ENCODE data around the gene PTEN.

Gene PTEN

DNA sequence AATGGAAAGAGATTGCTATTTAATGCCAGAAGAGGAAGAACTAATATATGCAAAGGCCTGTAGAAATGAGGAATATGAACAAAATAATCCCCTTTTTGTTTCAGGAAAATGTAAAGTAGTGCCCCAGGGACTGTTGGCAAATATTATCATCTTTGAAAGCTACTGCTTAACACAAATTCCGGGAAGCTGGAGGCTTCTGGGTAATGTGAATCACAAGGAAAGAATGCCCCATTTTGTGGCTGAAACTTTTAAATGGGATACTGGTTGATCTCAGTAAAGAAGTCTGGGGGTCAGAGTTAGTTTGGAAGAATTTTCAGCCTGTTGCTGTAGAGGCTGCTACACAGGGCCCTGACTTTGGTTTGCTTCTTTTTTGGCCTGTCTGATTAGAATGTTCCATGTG is 141.0 kb downstream of the PTEN start:
- Histone ChIP-seq H3K27ac (ENCODE audit: low read length) (no peak overlapping the region), H3K4me1 (ENCODE audit: low read length) (no peaks in the 10 kb centered on the region), H3K9ac (ENCODE audit: low read length) (no peak overlapping the region), H3K79me2 (ENCODE audit: low read length) (no peaks in the 10 kb centered on the region), H2AFZ (ENCODE audit: low read depth, low read length) (no peak overlapping the region), H4K20me1 (ENCODE audit: insufficient read depth, low read length) (no peaks in the 10 kb centered on the region), H3K4me3 (ENCODE audit: low read length) (no peak overlapping the region), H3K4me2 (ENCODE audit: low read length) (no peak overlapping the region), H3K9me3 (ENCODE audit: insufficient read depth, low read length) (no peaks in the 10 kb centered on the region), H3K27me3 (ENCODE audit: low read depth, low read length) (no peaks in the 10 kb centered on the region), H3K36me3 (replicated peaks; ENCODE audit: low read depth, low read length) (no peaks in the 10 kb centered on the region)
- TF ChIP-seq EZH2phosphoT487 (IDR thresholded peaks at IDR 0.05; ENCODE audit: low read depth): no peak
- TF ChIP-seq, protein P1, sequence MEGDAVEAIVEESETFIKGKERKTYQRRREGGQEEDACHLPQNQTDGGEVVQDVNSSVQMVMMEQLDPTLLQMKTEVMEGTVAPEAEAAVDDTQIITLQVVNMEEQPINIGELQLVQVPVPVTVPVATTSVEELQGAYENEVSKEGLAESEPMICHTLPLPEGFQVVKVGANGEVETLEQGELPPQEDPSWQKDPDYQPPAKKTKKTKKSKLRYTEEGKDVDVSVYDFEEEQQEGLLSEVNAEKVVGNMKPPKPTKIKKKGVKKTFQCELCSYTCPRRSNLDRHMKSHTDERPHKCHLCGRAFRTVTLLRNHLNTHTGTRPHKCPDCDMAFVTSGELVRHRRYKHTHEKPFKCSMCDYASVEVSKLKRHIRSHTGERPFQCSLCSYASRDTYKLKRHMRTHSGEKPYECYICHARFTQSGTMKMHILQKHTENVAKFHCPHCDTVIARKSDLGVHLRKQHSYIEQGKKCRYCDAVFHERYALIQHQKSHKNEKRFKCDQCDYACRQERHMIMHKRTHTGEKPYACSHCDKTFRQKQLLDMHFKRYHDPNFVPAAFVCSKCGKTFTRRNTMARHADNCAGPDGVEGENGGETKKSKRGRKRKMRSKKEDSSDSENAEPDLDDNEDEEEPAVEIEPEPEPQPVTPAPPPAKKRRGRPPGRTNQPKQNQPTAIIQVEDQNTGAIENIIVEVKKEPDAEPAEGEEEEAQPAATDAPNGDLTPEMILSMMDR (IDR thresholded peaks at IDR 0.05; ENCODE audit: low read depth, low read length): no peak

DNA sequence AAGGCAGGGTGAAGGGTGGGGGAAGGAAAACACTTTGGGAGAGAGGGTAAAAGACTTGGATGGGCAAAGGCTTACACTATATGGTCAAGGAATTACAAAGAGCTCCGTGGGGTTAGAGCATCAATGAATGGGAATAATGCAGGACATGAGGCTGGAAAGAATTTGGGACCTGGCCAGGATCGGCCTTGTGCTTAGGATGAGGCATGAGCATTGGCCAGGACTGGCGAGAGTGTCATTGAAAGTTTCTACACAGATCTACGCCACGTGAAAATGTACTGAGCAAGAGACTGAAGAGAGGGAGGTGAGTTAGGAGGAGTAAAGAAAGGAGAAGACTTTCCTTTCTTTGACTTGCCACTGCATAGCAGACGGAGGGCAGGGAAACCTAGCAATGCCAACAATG is 142.8 kb downstream of the PTEN start:
- H2AFZ ChIP-seq (ENCODE audit: low read depth, low read length): no peak overlapping the region
- H3K27ac ChIP-seq (ENCODE audit: low read length): no peak overlapping the region
- no peaks in the 10 kb centered on the region for H3K4me1 ChIP-seq (ENCODE audit: low read length)

DNA sequence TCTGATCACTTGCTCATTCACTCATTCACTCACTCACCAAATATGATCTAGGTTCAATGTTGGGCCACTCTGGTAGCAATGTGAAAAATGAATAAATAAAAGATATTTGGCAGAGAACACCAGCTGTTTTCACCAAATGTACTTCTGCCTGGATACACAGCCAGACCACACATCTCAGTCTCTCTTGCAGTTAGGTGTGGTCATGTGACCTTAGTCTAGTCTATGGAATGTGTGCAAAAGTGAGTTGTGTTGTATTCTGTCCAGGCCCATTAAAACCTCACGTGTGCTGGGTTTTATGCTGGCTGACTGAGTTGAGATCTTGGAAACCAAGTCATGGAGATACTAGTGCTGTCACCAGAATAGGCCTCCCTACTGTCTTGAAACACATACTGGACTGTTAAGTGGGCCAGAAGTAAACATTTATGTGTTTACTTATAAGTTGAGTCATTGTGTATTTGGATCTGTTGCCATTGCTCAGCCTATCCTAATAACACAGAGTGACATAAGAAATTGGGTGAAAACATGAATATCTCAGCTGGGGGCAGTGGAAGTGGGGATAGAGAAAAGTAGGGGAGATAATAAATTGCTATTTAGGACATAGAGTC is 145.5 kb downstream of the PTEN start:
- H3K27me3 ChIP-seq (ENCODE audit: low read depth, low read length): no peaks in the 10 kb centered on the region
- no peaks in the 10 kb centered on the region for H3K79me2 ChIP-seq (ENCODE audit: low read length)
- no peaks in the 10 kb centered on the region for H3K9me3 ChIP-seq (ENCODE audit: insufficient read depth, low read length)
- no peak overlapping the region for H3K4me2 ChIP-seq (ENCODE audit: low read length)
- H3K9ac ChIP-seq (ENCODE audit: low read length): no peak overlapping the region
- H3K4me1 ChIP-seq (ENCODE audit: low read length): no peaks in the 10 kb centered on the region
- no peak overlapping the region for H3K4me3 ChIP-seq (ENCODE audit: low read length)
- H3K27ac ChIP-seq (ENCODE audit: low read length): no peak overlapping the region
- H4K20me1 ChIP-seq (ENCODE audit: insufficient read depth, low read length): no peaks in the 10 kb centered on the region
- no peak overlapping the region for H2AFZ ChIP-seq (ENCODE audit: low read depth, low read length)
- no peaks in the 10 kb centered on the region for H3K36me3 ChIP-seq (replicated peaks; ENCODE audit: low read depth, low read length)
- TF ChIP-seq, protein P1 (IDR thresholded peaks at IDR 0.05; ENCODE audit: low read depth, low read length): no peak
- TF ChIP-seq EZH2phosphoT487 (IDR thresholded peaks at IDR 0.05; ENCODE audit: low read depth): no peak

More for the DNA sequence above, 142.8 kb downstream of the PTEN start:
- Histone ChIP-seq H3K4me3 (ENCODE audit: low read length) (no peak overlapping the region), H4K20me1 (ENCODE audit: insufficient read depth, low read length) (no peaks in the 10 kb centered on the region), H3K4me2 (ENCODE audit: low read length) (no peak overlapping the region), H3K79me2 (ENCODE audit: low read length) (no peaks in the 10 kb centered on the region), H3K9me3 (ENCODE audit: insufficient read depth, low read length) (no peaks in the 10 kb centered on the region), H3K9ac (ENCODE audit: low read length) (no peak overlapping the region), H3K36me3 (replicated peaks; ENCODE audit: low read depth, low read length) (no peaks in the 10 kb centered on the region), H3K27me3 (ENCODE audit: low read depth, low read length) (no peaks in the 10 kb centered on the region)
- TF ChIP-seq EZH2phosphoT487 (IDR thresholded peaks at IDR 0.05; ENCODE audit: low read depth): no peak
- TF ChIP-seq, protein P1 (IDR thresholded peaks at IDR 0.05; ENCODE audit: low read depth, low read length): no peak

- Histone ChIP-seq H4K20me1 (ENCODE audit: insufficient read depth, low read length) (no peaks in the 10 kb centered on the region), H3K9ac (ENCODE audit: low read length) (no peak overlapping the region), H3K27ac (ENCODE audit: low read length) (no peak overlapping the region), H3K4me1 (ENCODE audit: low read length) (no peaks in the 10 kb centered on the region), H3K4me3 (ENCODE audit: low read length) (no peak overlapping the region), H3K9me3 (ENCODE audit: insufficient read depth, low read length) (no peaks in the 10 kb centered on the region), H3K4me2 (ENCODE audit: low read length) (no peak overlapping the region), H2AFZ (ENCODE audit: low read depth, low read length) (no peak overlapping the region), H3K79me2 (ENCODE audit: low read length) (no peaks in the 10 kb centered on the region), H3K36me3 (replicated peaks; ENCODE audit: low read depth, low read length) (no peaks in the 10 kb centered on the region), H3K27me3 (ENCODE audit: low read depth, low read length) (no peaks in the 10 kb centered on the region)
- TF ChIP-seq, protein P1 (IDR thresholded peaks at IDR 0.05; ENCODE audit: low read depth, low read length): no peak
- TF ChIP-seq EZH2phosphoT487 (IDR thresholded peaks at IDR 0.05; ENCODE audit: low read depth): no peak
These were observed 149.2 kb downstream of the PTEN start for GRCh38 chr10:88012641-88013040.
